HepG2 (cell line): ENCODE results near the gene RNF183. TPM values are rescaled to one million over a fixed set of nuclear protein-coding genes. Genes with fewer than 3 reads are reported as not detected.

Experiments
- ATAC-seq: fragments of 200-7000 bp; cut with Tn5 transposase; 3 replicates; pipeline ENCODE4 v1.9.1; 2020; ENCODE audit warnings: mild to moderate bottlenecking, moderate library complexity
- BruUV-seq: library from RNA; stranded (reverse); fragments of 400-500 nt; replicated peaks from 2 replicates; lab custom pipeline; 2021; lab: Mats Ljungman, UMichigan
- CTCF ChIA-PET: fragments of 300-600 bp; formaldehyde crosslinking; extraction: SDS; loops from one replicate; lab custom pipeline; 2021; ENCODE audit warnings: low total read pairs, inconsistent platforms, low intra/inter-chr PET ratio; lab: Yijun Ruan, JAX
- POLR2A ChIA-PET: fragments of 350-600 bp; sonication (Branson Sonifier 250); formaldehyde crosslinking; loops from one replicate; lab custom pipeline; 2020; ENCODE audit warnings: antibody characterized with exemption, inconsistent platforms; lab: Yijun Ruan, JAX
- DNase-seq: peaks from one replicate; pipeline ENCODE4 v3.0.0-alpha.2; 2015; ENCODE audit warnings: low spot score
- FAIRE-seq: peaks from 3 replicates; lab custom pipeline; 2011; peaks lifted over from hg19 to GRCh38; lab: Jason Lieb, UNC
- H2AFZ ChIP-seq: one replicate; pipeline ENCODE4 v1.6.1; 2011; ENCODE audit warnings: low read length, inconsistent platforms
- H3K27ac ChIP-seq: fragments of 300-600 bp; 3 replicates; pipeline ENCODE4 v1.8.0; 2011; ENCODE audit warnings: mixed run types, mild to moderate bottlenecking, mixed read lengths, low read length, inconsistent platforms; ENCODE audit not compliant: insufficient read depth; ENCODE audit errors: extremely low read length
- H3K27me3 ChIP-seq, 2 experiments: fragments of 200-600 bp in 1 of 2; 2 replicates in 1 of 2; 3 replicates in 1 of 2; pipeline versions ENCODE4 v1.6.0 to v1.8.0; 2011; ENCODE audit warnings: low read length in 2 of 2, mild to moderate bottlenecking in 2 of 2, moderate library complexity in 2 of 2, inconsistent platforms in 1 of 2; ENCODE audit not compliant: insufficient read depth in 2 of 2, control insufficient read depth in 1 of 2
- H3K36me3 ChIP-seq, 2 experiments: fragments of 200-600 bp in 1 of 2; replicated peaks in 1 of 2; 2 replicates in 1 of 2; 3 replicates in 1 of 2; pipeline versions ENCODE4 v1.5.1 to v1.8.0; 2011; ENCODE audit warnings: low read length in 2 of 2, inconsistent platforms in 1 of 2; ENCODE audit not compliant: insufficient read depth in 2 of 2, control insufficient read depth in 1 of 2
- H3K4me1 ChIP-seq: 2 replicates; pipeline ENCODE4 v1.5.1; 2012; ENCODE audit warnings: low read length, inconsistent platforms; ENCODE audit not compliant: insufficient read depth
- H3K4me2 ChIP-seq: 2 replicates; pipeline ENCODE4 v1.6.0; 2011; ENCODE audit warnings: low read depth, low read length, inconsistent platforms
- H3K4me3 ChIP-seq, 3 experiments: fragments of 200-600 bp in 1 of 3; sonication (generic), shearing (Covaris generic) in 1 of 3; replicated peaks in 1 of 3; 2 replicates each; pipeline ENCODE4 v1.5.1; 2011 to 2016; ENCODE audit warnings: low read length in 3 of 3, inconsistent platforms in 2 of 3, low read depth in 2 of 3, mild to moderate bottlenecking in 2 of 3, control low read depth in 1 of 3, mixed read lengths in 1 of 3; ENCODE audit not compliant: insufficient read depth in 1 of 3
- H3K79me2 ChIP-seq: one replicate; pipeline ENCODE4 v1.6.1; 2011; ENCODE audit warnings: low read length, inconsistent platforms; ENCODE audit not compliant: insufficient read depth
- H3K9ac ChIP-seq: 2 replicates; pipeline ENCODE4 v1.6.0; 2011; ENCODE audit warnings: mild to moderate bottlenecking, low read depth, low read length, inconsistent platforms; ENCODE audit not compliant: insufficient read depth
- H3K9me3 ChIP-seq: 2 replicates; pipeline ENCODE4 v1.5.1; 2012; ENCODE audit warnings: mild to moderate bottlenecking, low read length
- H4K20me1 ChIP-seq: 2 replicates; pipeline ENCODE4 v1.6.0; 2011; ENCODE audit warnings: inconsistent platforms, mild to moderate bottlenecking, low read length, moderate library complexity; ENCODE audit not compliant: insufficient read depth
- ATF7 ChIP-seq, 2 experiments: fragments of 450-650 bp in 1 of 2; sonication (generic) in 1 of 2; formaldehyde crosslinking in 1 of 2; IDR thresholded peaks; 2 replicates each; pipeline versions ENCODE4 v1.4.0 to v1.6.1; 2016 to 2020; ENCODE audit warnings: antibody characterized with exemption in 1 of 2, mild to moderate bottlenecking in 1 of 2, missing genetic modification reagents in 1 of 2
- NCOR1 ChIP-seq: fragments of 200-600 bp; sonication (generic); IDR thresholded peaks from 2 replicates; pipeline ENCODE4 v1.7.0; 2017; ENCODE audit warnings: antibody characterized with exemption, low read length, borderline replicate concordance
- ZFAT ChIP-seq: sonication (generic); formaldehyde crosslinking; conservative IDR thresholded peaks from 2 replicates; pipeline ENCODE4 v1.8.1; 2023; ENCODE audit warnings: missing genetic modification reagents, inconsistent platforms
- ZNF609 ChIP-seq: sonication (generic); formaldehyde crosslinking; IDR thresholded peaks from 2 replicates; pipeline ENCODE4 v1.4.0; 2020; ENCODE audit warnings: mild to moderate bottlenecking, missing genetic modification reagents, borderline replicate concordance
- WGBS: methylation state at CpG from one replicate; pipeline ENCODE4 v1.1.6; 2017; ENCODE audit warnings: low lambda C conversion rate; 5-methylcytosine and 5-hydroxymethylcytosine counted together
- in situ Hi-C: cut with HindIII; loops from 2 replicates; pipeline ENCODE4 v1.10.0; 2017; ENCODE audit warnings: low pct_unique_long_range_greater_than_20kb; ENCODE audit not compliant: extremely low pct_ligation_motif_present
- intact Hi-C: fragments of 100-400 bp; cut with micrococcal nuclease; formaldehyde crosslinking; loops from one replicate; pipeline ENCODE4 v1.10.0; 2022; ENCODE audit not compliant: unreplicated experiment
- polyA plus RNA-seq, 8 experiments: library from polyadenylated mRNA; depleted of rRNA in 3 of 8; stranded (reverse) in 7 of 8; unstranded in 1 of 8; fragments of >200 nt; fragmentation: Illumina TruSeq in 4 of 8; extraction: Trizol in 4 of 8; gene quantifications; 2 replicates each; pipeline versions ENCODE4 v1.2.1 to v1.2.3, GENCODE V29; 2011 to 2016; ENCODE audit warnings: low read depth in 4 of 8, missing spikeins in 1 of 8, mixed read lengths in 1 of 8; ENCODE audit not compliant: insufficient read depth in 1 of 8
- total RNA-seq, 5 experiments: library from RNA; depleted of rRNA; stranded (reverse); fragments of >200 nt; fragmentation: Illumina TruSeq; extraction: Trizol; gene quantifications; 2 replicates each; pipeline ENCODE4 v1.2.3, GENCODE V29; 2016; ENCODE audit warnings: low read depth in 1 of 5

The RNF183 gene
- total and polyA plus RNA-seq, 2 of the 13 experiments (the other 11 are each of a cell fraction or from before 2014, with no cell fraction given), result 0.13 to 6.5 TPM

GRCh38 chr9:113299800-113300292 is 3.3 kb downstream of the RNF183 start:
- no peaks in the 10 kb centered on the region; a peak in 1 of 5 replicates for H3K27me3 ChIP-seq
- intact Hi-C loops (no loop called here), in situ Hi-C loops (no loop called here)
- FAIRE-seq, result no peak
- BruUV-seq, result no TSS peak
- no peak overlapping the region for H3K27ac ChIP-seq
- ChIA-PET POLR2A (no interaction called here), CTCF (no interaction called here)
- H3K36me3 ChIP-seq, result no peaks in the 10 kb centered on the region
- H3K4me2 ChIP-seq, result no peak overlapping the region
- 58% methylated on average over 8 of the region's 8 CpGs for WGBS
- peaks cover 31% of the 10 kb centered on the region for H3K4me1 ChIP-seq
- no peak overlapping the region for H3K9ac ChIP-seq
- TF ChIP-seq NCOR1, result no peak
- TF ChIP-seq ZNF609 (CRISPR knock-in tag), result no peak
- no peak for TF ChIP-seq ZFAT (CRISPR knock-in tag)
- 0 out of 2 replicates have a peak, but pooled peaks have one; percentile 20 for TF ChIP-seq ATF7 (IDR thresholded peaks at IDR 0.05)
- no peak for TF ChIP-seq ATF7 (CRISPR knock-in tag; IDR thresholded peaks at IDR 0.05)
- no peaks in the 10 kb centered on the region for H4K20me1 ChIP-seq
- DNase-seq, result no peak
- no peaks in the 10 kb centered on the region for H3K79me2 ChIP-seq
- no peak for ATAC-seq
- no peaks in the 10 kb centered on the region for H3K9me3 ChIP-seq
- no peak overlapping the region for H2AFZ ChIP-seq
- H3K4me3 ChIP-seq, result no peak overlapping the region
